ENCODE results near the gene MED13L. TPM values are rescaled to one million over a fixed set of nuclear protein-coding genes. Genes with fewer than 3 reads are reported as not detected.

Gene MED13L
- total RNA-seq, 1 experiment from 2014 or later, result 89.0 TPM

DNA sequence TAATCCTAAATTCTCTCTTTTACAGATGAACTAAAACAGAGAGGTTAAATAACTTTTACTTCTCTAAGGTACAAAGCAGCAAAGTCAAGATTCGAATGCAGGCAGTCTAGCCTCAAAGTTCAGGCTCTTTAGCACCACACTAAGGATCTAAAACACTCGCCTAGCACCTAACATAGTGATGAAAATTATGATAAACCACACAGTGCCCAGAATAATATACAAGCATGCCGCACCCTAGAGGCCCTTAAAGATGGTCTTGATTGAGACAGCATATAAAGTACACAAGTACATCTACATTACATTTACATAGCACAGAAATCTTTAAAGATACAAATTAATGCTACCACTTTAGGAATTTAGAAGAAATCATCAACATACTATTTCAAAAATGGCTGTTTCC lies 207.0 kb downstream of the MED13L start:
- Mint-ChIP-seq H3K36me3 (ENCODE audit: insufficient read depth, unreplicated experiment) (no peaks in the 10 kb centered on the region), H3K4me1 (ENCODE audit: low read depth, unreplicated experiment) (no peaks in the 10 kb centered on the region), H3K9me3 (ENCODE audit: low read depth, unreplicated experiment) (no peaks in the 10 kb centered on the region), H3K27ac (ENCODE audit: unreplicated experiment) (no peak overlapping the region), H3K27me3 (ENCODE audit: unreplicated experiment) (no peaks in the 10 kb centered on the region), H3K4me3 (ENCODE audit: low read depth, unreplicated experiment) (no peak overlapping the region)
- intact Hi-C loops (cut with micrococcal nuclease; ENCODE audit: unreplicated experiment), result no loop called here
- CTCF ChIA-PET, result no interaction called here
- TF ChIP-seq, protein P1, sequence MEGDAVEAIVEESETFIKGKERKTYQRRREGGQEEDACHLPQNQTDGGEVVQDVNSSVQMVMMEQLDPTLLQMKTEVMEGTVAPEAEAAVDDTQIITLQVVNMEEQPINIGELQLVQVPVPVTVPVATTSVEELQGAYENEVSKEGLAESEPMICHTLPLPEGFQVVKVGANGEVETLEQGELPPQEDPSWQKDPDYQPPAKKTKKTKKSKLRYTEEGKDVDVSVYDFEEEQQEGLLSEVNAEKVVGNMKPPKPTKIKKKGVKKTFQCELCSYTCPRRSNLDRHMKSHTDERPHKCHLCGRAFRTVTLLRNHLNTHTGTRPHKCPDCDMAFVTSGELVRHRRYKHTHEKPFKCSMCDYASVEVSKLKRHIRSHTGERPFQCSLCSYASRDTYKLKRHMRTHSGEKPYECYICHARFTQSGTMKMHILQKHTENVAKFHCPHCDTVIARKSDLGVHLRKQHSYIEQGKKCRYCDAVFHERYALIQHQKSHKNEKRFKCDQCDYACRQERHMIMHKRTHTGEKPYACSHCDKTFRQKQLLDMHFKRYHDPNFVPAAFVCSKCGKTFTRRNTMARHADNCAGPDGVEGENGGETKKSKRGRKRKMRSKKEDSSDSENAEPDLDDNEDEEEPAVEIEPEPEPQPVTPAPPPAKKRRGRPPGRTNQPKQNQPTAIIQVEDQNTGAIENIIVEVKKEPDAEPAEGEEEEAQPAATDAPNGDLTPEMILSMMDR (IDR thresholded peaks at IDR 0.05; ENCODE audit: unreplicated experiment), result no peak
- BruUV-seq (replicated peaks), result no TSS peak
- DNase-seq, result no peak

DNA sequence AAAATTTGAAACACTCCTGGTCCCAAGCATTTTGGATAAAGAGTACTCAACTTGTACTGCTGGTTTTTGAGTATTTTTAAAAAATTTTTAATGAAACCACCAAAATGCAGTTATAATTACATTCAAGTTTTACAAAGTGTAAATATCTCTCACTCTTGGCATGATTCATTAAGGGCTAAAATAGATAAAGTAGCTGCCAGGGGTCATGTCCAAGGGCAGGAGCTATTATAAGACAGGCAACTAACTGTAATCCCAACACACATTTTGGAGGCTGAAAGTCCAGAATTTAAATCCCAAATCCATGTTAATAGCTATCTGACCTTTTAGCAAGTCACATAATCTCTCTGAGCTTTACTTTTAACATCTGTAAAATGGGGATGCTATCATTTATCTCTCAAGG lies 207.6 kb downstream of the MED13L start:
- H3K4me3 Mint-ChIP-seq (ENCODE audit: low read depth, unreplicated experiment), result no peak overlapping the region
- intact Hi-C loops (cut with micrococcal nuclease; ENCODE audit: unreplicated experiment), result loop anchor here (5.0 kb wide), 1 partner anchor 527 kb away; no protein-coding TSS in a partner anchor
- no peak overlapping the region for H3K27ac Mint-ChIP-seq (ENCODE audit: unreplicated experiment)
- no peaks in the 10 kb centered on the region for H3K9me3 Mint-ChIP-seq (ENCODE audit: low read depth, unreplicated experiment)
- H3K27me3 Mint-ChIP-seq (ENCODE audit: unreplicated experiment), result no peaks in the 10 kb centered on the region
- TF ChIP-seq, protein P1 (IDR thresholded peaks at IDR 0.05; ENCODE audit: unreplicated experiment), result no peak
- CTCF ChIA-PET, result no interaction called here
- H3K4me1 Mint-ChIP-seq (ENCODE audit: low read depth, unreplicated experiment), result no peaks in the 10 kb centered on the region
- H3K36me3 Mint-ChIP-seq (ENCODE audit: insufficient read depth, unreplicated experiment), result no peaks in the 10 kb centered on the region
- no TSS peak for BruUV-seq (replicated peaks)
- DNase-seq, result no peak

DNA sequence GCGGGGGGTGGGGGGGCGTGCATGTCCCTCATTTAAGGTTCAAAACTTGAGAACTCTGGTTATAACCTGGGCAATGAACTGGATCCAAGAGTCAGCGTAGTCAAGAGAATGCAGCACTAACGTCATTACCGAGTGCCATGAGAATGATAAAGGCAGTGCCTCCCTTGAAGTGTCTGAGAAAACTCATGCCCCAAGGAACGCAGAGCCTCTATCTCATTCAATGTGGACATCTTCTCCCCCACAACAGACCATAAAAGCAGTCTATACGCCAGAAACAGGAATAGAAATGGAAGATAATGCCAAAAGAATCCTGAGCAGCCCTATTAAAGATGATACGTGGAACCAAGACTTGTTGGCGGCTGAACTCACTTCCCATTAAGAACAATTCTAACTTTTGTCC lies 208.6 kb downstream of the MED13L start:
- Mint-ChIP-seq H3K27ac (ENCODE audit: unreplicated experiment) (no peak overlapping the region), H3K9me3 (ENCODE audit: low read depth, unreplicated experiment) (no peaks in the 10 kb centered on the region), H3K36me3 (ENCODE audit: insufficient read depth, unreplicated experiment) (no peaks in the 10 kb centered on the region), H3K4me1 (ENCODE audit: low read depth, unreplicated experiment) (no peaks in the 10 kb centered on the region), H3K27me3 (ENCODE audit: unreplicated experiment) (no peaks in the 10 kb centered on the region), H3K4me3 (ENCODE audit: low read depth, unreplicated experiment) (no peak overlapping the region)
- CTCF ChIA-PET, result no interaction called here
- no peak for DNase-seq
- TF ChIP-seq, protein P1 (IDR thresholded peaks at IDR 0.05; ENCODE audit: unreplicated experiment), result no peak
- intact Hi-C loops (cut with micrococcal nuclease; ENCODE audit: unreplicated experiment), result loop anchor here (5.0 kb wide), 1 partner anchor 528 kb away; no protein-coding TSS in a partner anchor
- no TSS peak for BruUV-seq (replicated peaks)

DNA sequence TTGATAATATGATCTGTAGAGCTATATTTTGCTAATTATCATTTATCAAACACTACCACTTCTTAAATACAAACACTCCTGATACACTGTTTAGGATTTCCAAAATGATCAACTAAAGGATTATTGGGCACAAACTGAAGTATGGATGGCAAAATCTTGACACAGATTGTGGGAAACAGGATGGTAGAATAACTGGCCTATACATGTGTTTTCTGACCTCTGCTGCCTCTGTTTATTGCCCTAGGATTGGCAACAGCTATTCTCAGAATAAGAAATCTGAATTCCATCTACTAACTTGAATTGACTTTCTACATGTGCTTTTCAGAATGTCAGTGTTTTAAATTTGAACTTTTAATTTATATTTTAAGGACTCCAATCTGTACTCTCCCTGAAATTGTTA lies 209.1 kb downstream of the MED13L start:
- intact Hi-C loops (cut with micrococcal nuclease; ENCODE audit: unreplicated experiment), result loop anchor here (5.0 kb wide), 1 partner anchor 529 kb away; no protein-coding TSS in a partner anchor
- no peak overlapping the region for H3K4me3 Mint-ChIP-seq (ENCODE audit: low read depth, unreplicated experiment)
- no peaks in the 10 kb centered on the region for H3K36me3 Mint-ChIP-seq (ENCODE audit: insufficient read depth, unreplicated experiment)
- H3K9me3 Mint-ChIP-seq (ENCODE audit: low read depth, unreplicated experiment), result no peaks in the 10 kb centered on the region
- H3K27me3 Mint-ChIP-seq (ENCODE audit: unreplicated experiment), result no peaks in the 10 kb centered on the region
- H3K27ac Mint-ChIP-seq (ENCODE audit: unreplicated experiment), result no peak overlapping the region
- BruUV-seq (replicated peaks), result no TSS peak
- no peak for DNase-seq
- TF ChIP-seq, protein P1 (IDR thresholded peaks at IDR 0.05; ENCODE audit: unreplicated experiment), result no peak
- no peaks in the 10 kb centered on the region for H3K4me1 Mint-ChIP-seq (ENCODE audit: low read depth, unreplicated experiment)
- CTCF ChIA-PET, result no interaction called here
